ENCODE data around the gene ERCC4.

Gene ERCC4

GRCh38 chr16:13911871-13912270 is 8.1 kb upstream of the ERCC4 start:
- no peak for DNase-seq

GRCh38 chr16:13912891-13913290 is 7.1 kb upstream of the ERCC4 start:
- DNase-seq = no peak

GRCh38 chr16:13913374-13914292 is 6.3 kb upstream of the ERCC4 start:
- no peak for DNase-seq

GRCh38 chr16:13915033-13915635 is 4.8 kb upstream of the ERCC4 start:
- DNase-seq = no peak

- peak; percentile 47 for DNase-seq
These were observed 648 bp upstream of the ERCC4 start for GRCh38 chr16:13919330-13919682.

- DNase-seq = no peak
These were observed 510 bp downstream of the ERCC4 start for GRCh38 chr16:13920510-13920818.

- DNase-seq = no peak
These were observed 1.4 kb downstream of the ERCC4 start for GRCh38 chr16:13921328-13921727.

GRCh38 chr16:13923703-13924298 is 3.8 kb downstream of the ERCC4 start:
- peak; percentile 24 for DNase-seq

GRCh38 chr16:13926464-13926863 is 6.5 kb downstream of the ERCC4 start:
- DNase-seq = no peak

- DNase-seq = no peak
These were observed 6.9 kb downstream of the ERCC4 start for GRCh38 chr16:13926891-13927290.

- DNase-seq = no peak
These were observed 8.7 kb downstream of the ERCC4 start for GRCh38 chr16:13928646-13929045.

- no peak for DNase-seq
These were observed 11.9 kb downstream of the ERCC4 start for GRCh38 chr16:13931845-13932244.

GRCh38 chr16:13935408-13935807 is 15.5 kb downstream of the ERCC4 start:
- no peak for DNase-seq

- no peak for DNase-seq
These were observed 16.2 kb downstream of the ERCC4 start for GRCh38 chr16:13936155-13936554.

GRCh38 chr16:13936596-13937081 is 16.7 kb downstream of the ERCC4 start:
- no peak for DNase-seq

GRCh38 chr16:13937411-13937810 is 17.5 kb downstream of the ERCC4 start:
- no peak for DNase-seq

- DNase-seq = no peak
These were observed 18.5 kb downstream of the ERCC4 start for GRCh38 chr16:13938480-13938879.

- DNase-seq = no peak
These were observed 19.9 kb downstream of the ERCC4 start for GRCh38 chr16:13939821-13940220.

- no peak for DNase-seq
These were observed 20.5 kb downstream of the ERCC4 start for GRCh38 chr16:13940397-13940933.

GRCh38 chr16:13944816-13945215 is 24.9 kb downstream of the ERCC4 start:
- no peak for DNase-seq

- DNase-seq = no peak
These were observed 26.0 kb downstream of the ERCC4 start for GRCh38 chr16:13945744-13946485.

- no peak for DNase-seq
These were observed 28.1 kb downstream of the ERCC4 start for GRCh38 chr16:13948086-13948485.

Data from NCI-H524 treated with DMSO at 0.1 percent for 48 hours (cell line).